GM12864 (cell line): ENCODE measurements around the gene CPXM1.
"Not testable (repeated sequence)": the region's sequence is repeated elsewhere in the genome, so short reads cannot be mapped to it uniquely, and the experiment has no call there.

Source experiments
- DNase-seq: peaks from one replicate; pipeline ENCODE4 v3.0.0-alpha.2; 2011; ENCODE audit warnings: low read depth
- H3K4me3 ChIP-seq: 2 replicates; pipeline ENCODE4 v1.5.1; 2011; ENCODE audit warnings: mild to moderate bottlenecking, low read depth, low read length, control low read depth
- CTCF ChIP-seq: IDR thresholded peaks from 2 replicates; pipeline ENCODE4 v1.5.1; 2011; ENCODE audit warnings: low read depth, mild to moderate bottlenecking, moderate library complexity, low read length, control low read depth, inconsistent platforms; ENCODE audit errors: missing control alignments

The CPXM1 gene

GRCh38 chr20:2775139-2775538, 25.3 kb downstream of the CPXM1 start:
- DNase-seq: no peak
- H3K4me3 ChIP-seq: no peak overlapping the region
- TF ChIP-seq CTCF: no peak

- no peak for DNase-seq
- no peak overlapping the region for H3K4me3 ChIP-seq
- TF ChIP-seq CTCF: no peak
Measured at GRCh38 chr20:2773812-2774211, 26.6 kb downstream of the CPXM1 start.

GRCh38 chr20:2771631-2772080, 28.8 kb downstream of the CPXM1 start:
- DNase-seq: no peak
- TF ChIP-seq CTCF: no peak
- H3K4me3 ChIP-seq: no peak overlapping the region

GRCh38 chr20:2770091-2770490, 30.3 kb downstream of the CPXM1 start:
- DNase-seq, H3K4me3 ChIP-seq: not testable (repeated sequence)

- no peak overlapping the region for H3K4me3 ChIP-seq
- DNase-seq: no peak
- TF ChIP-seq CTCF: no peak
Measured at GRCh38 chr20:2768632-2769015, 31.8 kb downstream of the CPXM1 start.

- TF ChIP-seq CTCF: no peak
- no peak overlapping the region for H3K4me3 ChIP-seq
- DNase-seq: no peak
Measured at GRCh38 chr20:2767768-2768631, 32.4 kb downstream of the CPXM1 start.

GRCh38 chr20:2763186-2763585, 37.2 kb downstream of the CPXM1 start:
- no peak for DNase-seq
- TF ChIP-seq CTCF: no peak
- H3K4me3 ChIP-seq: no peak overlapping the region
